Heart left ventricle (tissue), 16 donors: Measurements from ENCODE around the gene CYB5RL. TPM values are rescaled to one million over a fixed set of nuclear protein-coding genes. Genes with fewer than 3 reads are reported as not detected.
A peak's percentile ranks its signal among the peaks of the same experiment; 100 is the strongest.
"Not testable (repeated sequence)": the region's sequence is repeated elsewhere in the genome, so short reads cannot be mapped to it uniquely, and the experiment has no call there.

ENCODE experiments used
- ATAC-seq, 4 donors: fragments of 200-7000 bp; cut with Tn5 transposase; one replicate each; pipeline ENCODE4 v1.9.1; 2020 to 2022; ENCODE audit warnings: moderate library complexity in 4 of 4, mild to moderate bottlenecking in 3 of 4, moderate number of reproducible peaks in 1 of 4
- DNase-seq, 5 donors: peaks; one replicate each; pipeline ENCODE4 v3.0.0-alpha.2; 2020
- H3K27ac ChIP-seq, 12 donors: fragments of 200-600 bp; sonication (generic) in 4 of 12; one replicate each; pipeline versions ENCODE4 v1.5.0 to v1.8.0; 2016 to 2022; ENCODE audit warnings: mild to moderate bottlenecking in 2 of 12
- H3K27me3 ChIP-seq, 9 donors: fragments of 200-600 bp; sonication (generic) in 2 of 9; one replicate each; pipeline versions ENCODE4 v1.5.1 to v1.8.0; 2016 to 2022; ENCODE audit warnings: mild to moderate bottlenecking in 3 of 9
- H3K36me3 ChIP-seq, 9 donors: fragments of 200-600 bp; sonication (generic) in 2 of 9; one replicate each; pipeline versions ENCODE4 v1.5.0 to v1.8.0; 2018 to 2022; ENCODE audit warnings: mild to moderate bottlenecking in 2 of 9
- H3K4me1 ChIP-seq, 12 donors: fragments of 200-600 bp; sonication (generic) in 4 of 12; one replicate each; pipeline versions ENCODE4 v1.5.0 to v1.8.0; 2016 to 2022; ENCODE audit warnings: mild to moderate bottlenecking in 3 of 12
- H3K4me3 ChIP-seq, 12 donors: fragments of 200-600 bp; sonication (generic) in 4 of 12; one replicate each; pipeline versions ENCODE4 v1.5.0 to v1.8.0; 2017 to 2022; ENCODE audit warnings: mild to moderate bottlenecking in 9 of 12, moderate library complexity in 4 of 12
- H3K9me3 ChIP-seq, 12 donors: fragments of 200-600 bp; sonication (generic) in 4 of 12; one replicate each; pipeline versions ENCODE4 v1.5.0 to v1.8.0; 2016 to 2022; ENCODE audit warnings: mild to moderate bottlenecking in 1 of 12
- POLR2A ChIP-seq, 2 donors: fragments of 450-650 bp; IDR thresholded peaks; one replicate each; pipeline ENCODE4 v1.6.1; 2017; ENCODE audit warnings: antibody characterized with exemption in 2 of 2, mild to moderate bottlenecking in 2 of 2, moderate library complexity in 2 of 2
- WGBS, 4 donors: extraction: QIAGEN DNeasy Blood & Tissue Kit in 2 of 4; methylation state at CpG; one replicate each; pipeline versions ENCODE4 v1.1.5 to v1.1.7; 2013 to 2018; 5-methylcytosine and 5-hydroxymethylcytosine counted together
- intact Hi-C, 10 donors: fragments of 100-400 bp; cut with DNase I; formaldehyde crosslinking; loops; one replicate each; pipeline versions ENCODE4 v1.11.1 to v1.14.2; 2022
- polyA plus RNA-seq, 2 donors: library from polyadenylated mRNA; stranded (reverse); fragments of 200-250 nt; gene quantifications; one replicate each; pipeline ENCODE4 v1.2.3, GENCODE V29; 2013
- total RNA-seq, 9 donors: library from RNA; depleted of rRNA in 2 of 9; stranded (reverse); fragments of >200 nt in 2 of 9; fragmentation: NEBNext Ultra II Directional in 3 of 9; extraction: Animal tissue kit (Norgen Biotek cat#: 25700) in 3 of 9; gene quantifications; one replicate each; pipeline versions ENCODE4 v1.1.0 to v1.2.4, GENCODE V29; 2016 to 2023
- TF ChIP-seq, protein P1 (sequence below), 12 donors: fragments of 200-600 bp; sonication (generic) in 4 of 12; IDR thresholded peaks; one replicate each; pipeline versions ENCODE4 v1.5.0 to v1.8.0; 2018 to 2022; ENCODE audit warnings: antibody characterized with exemption in 12 of 12, mild to moderate bottlenecking in 5 of 12
- donor health status: ischemic (EF 13 %, LVEDD 7.1; RV severe dilation, severe dysfunction).
- donor health status: healthy with polysubstance abuse.
- donor health status: DM: no; HTN: yes; CAD: no.
- donor health status: DM: no; HTN: no; CAD: no.
- donor health status: ischemic (EF 25% LVEDD 6.9; RV normal size, moderate dysfunction).
- donor health status: ischemic (EF 25% LVEDD 5.7; RV mildly dilated, moderate dysfunction).
- donor health status: healthy.
- donor health status: DM: yes; HTN: yes; CAD: no.
- donor health status: ischemic (EF 35%, LVEDD 5.7; RV mildly dilated, moderate dysfunction).
- donor health status: nonischemic (EF 11% LVEDD 7.7; RV severe dilation, severe dysfunction).
- donor health status: DM: yes; HTN: yes; CAD: no.
- donor health status: PGD.
- donor health status: ischemic (EF 29% LVEDD 5.4; RV normal size, mild dysfunction).
- donor health status: nonischemic (EF 23%, LVEDD 6.1; RV moderate dilation, normal function).

Gene CYB5RL
- total and polyA plus RNA-seq, 11 donors = 2.2 to 7.5 (median 4.3) TPM

DNA sequence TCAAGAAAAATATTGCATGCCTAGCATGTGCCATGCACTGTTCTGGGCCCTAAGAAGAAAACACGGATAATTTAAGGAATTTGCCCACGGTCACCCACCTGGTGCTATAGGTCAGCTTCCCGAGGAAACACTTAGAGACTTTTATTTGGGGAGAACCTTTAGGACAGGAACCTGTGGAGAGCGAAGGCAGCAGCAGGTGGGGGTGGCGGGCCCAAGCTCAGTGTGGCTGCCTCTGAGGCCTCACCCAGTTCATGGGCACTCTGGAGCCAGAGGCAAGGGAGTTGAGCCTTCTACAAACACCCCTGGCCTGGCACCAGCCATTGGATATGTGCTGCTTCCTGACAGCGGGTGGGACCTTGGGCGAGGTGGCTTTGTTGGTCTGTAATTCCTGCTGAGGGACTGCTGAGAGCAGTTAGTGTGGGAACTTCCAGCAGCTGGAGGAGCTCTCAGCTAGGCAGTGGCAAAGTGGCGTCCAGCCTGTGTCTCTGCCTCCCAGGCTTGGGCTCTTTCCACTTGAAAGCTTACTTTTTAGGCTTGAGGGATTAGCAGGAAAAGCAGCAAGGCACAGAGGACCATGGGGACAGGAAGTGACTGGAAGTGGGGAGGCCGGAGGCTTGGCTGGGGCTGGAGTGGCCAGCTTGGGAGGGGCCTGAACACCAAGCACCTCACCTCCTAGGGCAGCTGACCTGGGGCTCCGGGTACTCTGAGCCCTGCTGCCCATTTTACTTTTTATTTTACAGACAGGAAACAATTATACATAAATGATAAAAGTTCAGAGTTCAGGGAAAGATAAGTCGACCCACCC is 19.3 kb upstream of the CYB5RL start:
- WGBS, 4 donors = 63 to 72% (median 67%) methylated on average over 11 of the region's 11 CpGs
- Histone ChIP-seq H3K9me3 (no peaks in the 10 kb centered on the region), H3K36me3 (peaks cover 0 to 51% (median 49%) of the 10 kb centered on the region in 9 donors), H3K4me3 (no peak overlapping the region), H3K4me1 (peaks cover 0 to 45% (median 23%) of the 10 kb centered on the region in 12 donors), H3K27ac (peak overlapping the region in 8 of 12 donors; percentile 29 to 74 (median 54)), H3K27me3 (no peaks in the 10 kb centered on the region)
- no peak for DNase-seq
- TF ChIP-seq, protein P1, sequence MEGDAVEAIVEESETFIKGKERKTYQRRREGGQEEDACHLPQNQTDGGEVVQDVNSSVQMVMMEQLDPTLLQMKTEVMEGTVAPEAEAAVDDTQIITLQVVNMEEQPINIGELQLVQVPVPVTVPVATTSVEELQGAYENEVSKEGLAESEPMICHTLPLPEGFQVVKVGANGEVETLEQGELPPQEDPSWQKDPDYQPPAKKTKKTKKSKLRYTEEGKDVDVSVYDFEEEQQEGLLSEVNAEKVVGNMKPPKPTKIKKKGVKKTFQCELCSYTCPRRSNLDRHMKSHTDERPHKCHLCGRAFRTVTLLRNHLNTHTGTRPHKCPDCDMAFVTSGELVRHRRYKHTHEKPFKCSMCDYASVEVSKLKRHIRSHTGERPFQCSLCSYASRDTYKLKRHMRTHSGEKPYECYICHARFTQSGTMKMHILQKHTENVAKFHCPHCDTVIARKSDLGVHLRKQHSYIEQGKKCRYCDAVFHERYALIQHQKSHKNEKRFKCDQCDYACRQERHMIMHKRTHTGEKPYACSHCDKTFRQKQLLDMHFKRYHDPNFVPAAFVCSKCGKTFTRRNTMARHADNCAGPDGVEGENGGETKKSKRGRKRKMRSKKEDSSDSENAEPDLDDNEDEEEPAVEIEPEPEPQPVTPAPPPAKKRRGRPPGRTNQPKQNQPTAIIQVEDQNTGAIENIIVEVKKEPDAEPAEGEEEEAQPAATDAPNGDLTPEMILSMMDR (IDR thresholded peaks at IDR 0.05) = peak in 3 of 12 donors; percentile 5 to 22 (median 22)
- no peak for TF ChIP-seq POLR2A (IDR thresholded peaks at IDR 0.05)
- ATAC-seq = peak in 2 of 4 donors; percentile 4 to 23
- intact Hi-C loops = loop anchor here in 3 of 10 donors (2.0 to 5.0 kb wide), 3 partner anchors 53 to 270 kb away; no protein-coding TSS in a partner anchor

DNA sequence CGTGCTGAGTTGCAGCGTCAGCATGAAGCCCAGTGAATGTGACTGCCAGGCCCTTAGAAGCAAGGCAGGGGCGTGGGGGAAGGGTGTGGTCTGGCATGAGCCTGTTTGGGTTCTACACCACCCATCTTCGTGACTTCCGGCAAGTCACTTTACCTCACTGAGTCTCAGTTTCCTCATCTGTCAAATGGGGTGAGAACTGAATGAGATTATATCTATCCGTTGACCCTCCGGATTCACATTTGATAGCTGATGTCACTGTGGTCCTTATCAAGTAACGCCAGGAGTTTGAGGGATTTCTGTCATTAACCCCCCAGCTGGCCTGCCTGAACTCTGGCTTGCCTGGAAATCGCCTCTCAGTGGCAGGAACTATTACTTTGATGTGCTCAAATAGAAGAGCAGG is 15.7 kb upstream of the CYB5RL start:
- Histone ChIP-seq H3K27ac (no peak overlapping the region), H3K4me3 (no peak overlapping the region), H3K27me3 (no peaks in the 10 kb centered on the region), H3K4me1 (peaks cover 0 to 23% (median 18%) of the 10 kb centered on the region in 12 donors), H3K36me3 (peaks cover 5 to 87% (median 85%) of the 10 kb centered on the region in 9 donors), H3K9me3 (no peaks in the 10 kb centered on the region)
- DNase-seq (no peak), ATAC-seq (no peak)
- 91 to 95% (median 93%) methylated on average over 9 of the region's 9 CpGs for WGBS, 4 donors
- intact Hi-C loops = loop anchor here in 2 of 10 donors (5.0 kb wide), 2 partner anchors 57 to 187 kb away; no protein-coding TSS in a partner anchor
- TF ChIP-seq, protein P1 (IDR thresholded peaks at IDR 0.05) = no peak
- no peak for TF ChIP-seq POLR2A (IDR thresholded peaks at IDR 0.05)

DNA sequence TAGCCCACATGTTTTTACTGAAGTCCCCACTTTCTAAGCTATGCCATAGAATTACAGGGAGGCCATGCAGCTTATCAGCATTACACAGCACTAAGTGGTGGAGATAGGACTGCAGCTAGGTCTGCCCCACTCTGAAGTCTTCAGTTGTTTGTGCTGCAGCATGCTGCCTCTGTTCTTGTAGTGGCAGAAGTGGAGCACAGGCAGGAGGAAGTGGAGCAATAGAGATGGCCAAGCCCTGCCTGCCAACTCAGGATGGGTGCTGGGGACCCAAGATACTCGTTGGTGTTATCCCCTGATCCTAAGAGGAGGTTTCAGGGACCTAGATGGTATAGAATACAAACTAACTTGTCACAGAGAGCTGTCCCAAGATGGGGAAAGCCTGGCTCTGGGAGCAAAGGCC is 13.0 kb upstream of the CYB5RL start:
- WGBS, 4 donors = 50 to 60% (median 56%) methylated on average over 1 of the region's 1 CpG
- no peaks in the 10 kb centered on the region for H3K4me1 ChIP-seq
- no peak overlapping the region for H3K4me3 ChIP-seq
- no peak for DNase-seq
- H3K27me3 ChIP-seq = no peaks in the 10 kb centered on the region
- no peaks in the 10 kb centered on the region for H3K9me3 ChIP-seq
- H3K36me3 ChIP-seq = peaks cover 7 to 100% (median 98%) of the 10 kb centered on the region in 9 donors
- H3K27ac ChIP-seq = no peak overlapping the region
- TF ChIP-seq POLR2A (IDR thresholded peaks at IDR 0.05) = no peak
- TF ChIP-seq, protein P1 (IDR thresholded peaks at IDR 0.05) = no peak
- no peak for ATAC-seq
- intact Hi-C loops = no loop called here

DNA sequence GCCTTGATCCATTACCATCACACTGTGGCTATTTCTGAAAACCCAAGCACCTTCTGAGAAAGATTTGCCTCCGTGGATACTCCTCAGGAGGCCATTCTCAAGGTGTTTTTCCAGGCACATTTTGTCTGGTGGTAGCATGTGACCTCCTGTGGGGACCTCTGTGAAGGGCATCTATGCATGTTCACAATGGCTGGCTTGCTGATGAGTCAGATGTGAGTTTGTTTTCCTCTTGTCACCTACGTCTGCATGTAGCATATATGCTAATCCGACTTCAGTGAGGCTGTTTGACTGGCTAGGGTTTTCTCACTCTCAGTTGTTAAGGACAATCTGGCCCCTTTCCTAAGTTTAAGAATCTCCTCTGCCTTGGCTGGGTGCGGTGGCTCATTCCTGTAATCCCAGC is 8.1 kb upstream of the CYB5RL start:
- peaks cover 3 to 94% (median 85%) of the 10 kb centered on the region in 9 donors for H3K36me3 ChIP-seq
- not testable (repeated sequence) for H3K4me3 ChIP-seq, H3K27ac ChIP-seq, H3K4me1 ChIP-seq, ATAC-seq, H3K27me3 ChIP-seq, H3K9me3 ChIP-seq, DNase-seq
- WGBS, 4 donors = 59 to 79% (median 68%) methylated on average over 4 of the region's 4 CpGs
- intact Hi-C loops = loop anchor here in 5 of 10 donors (10.0 kb wide), 4 partner anchors 133 to 287 kb away; partner anchors contain the start of gene SSBP3 (in 1 of the 5)
